BJ (cell line): Measurements from ENCODE around the gene IKZF3. TPM values are rescaled to one million over a fixed set of nuclear protein-coding genes. Genes with fewer than 3 reads are reported as not detected.
A peak's percentile ranks its signal among the peaks of the same experiment; 100 is the strongest.

Experiments used
- CTCF ChIA-PET: fragments of 350-600 bp; formaldehyde crosslinking; extraction: SDS; loops from one replicate; lab custom pipeline; 2021; ENCODE audit warnings: antibody characterized with exemption, inconsistent platforms; lab: Yijun Ruan, JAX
- POLR2A ChIA-PET: fragments of 300-600 bp; sonication (Branson Sonifier 250); formaldehyde crosslinking; extraction: SDS; loops from one replicate; lab custom pipeline; 2021; ENCODE audit warnings: antibody characterized with exemption; lab: Charles Lee
- DNase-seq: peaks from one replicate; pipeline ENCODE4 v3.0.0-alpha.2; 2011; ENCODE audit warnings: low read depth
- H3K27me3 ChIP-seq: 2 replicates; pipeline ENCODE4 v1.6.0; 2011; ENCODE audit warnings: low read length; ENCODE audit not compliant: control insufficient read depth, insufficient read depth
- H3K36me3 ChIP-seq: 2 replicates; pipeline ENCODE4 v1.5.1; 2011; ENCODE audit warnings: low read length; ENCODE audit not compliant: control insufficient read depth, insufficient read depth
- H3K4me3 ChIP-seq: 2 replicates; pipeline ENCODE4 v1.5.1; 2011; ENCODE audit warnings: low read depth, mild to moderate bottlenecking, control low read depth, low read length
- CTCF ChIP-seq: IDR thresholded peaks from 2 replicates; pipeline ENCODE4 v1.5.1; 2011; ENCODE audit warnings: low read depth, mild to moderate bottlenecking, control low read depth, inconsistent platforms, low read length, moderate library complexity; ENCODE audit not compliant: insufficient read depth
- polyA plus RNA-seq: library from polyadenylated mRNA; depleted of rRNA; stranded (reverse); fragments of >200 nt; gene quantifications from 2 replicates; pipeline ENCODE4 v1.2.3, GENCODE V29; 2011

The IKZF3 gene
- polyA plus RNA-seq, 1 experiment, result not detected

DNA sequence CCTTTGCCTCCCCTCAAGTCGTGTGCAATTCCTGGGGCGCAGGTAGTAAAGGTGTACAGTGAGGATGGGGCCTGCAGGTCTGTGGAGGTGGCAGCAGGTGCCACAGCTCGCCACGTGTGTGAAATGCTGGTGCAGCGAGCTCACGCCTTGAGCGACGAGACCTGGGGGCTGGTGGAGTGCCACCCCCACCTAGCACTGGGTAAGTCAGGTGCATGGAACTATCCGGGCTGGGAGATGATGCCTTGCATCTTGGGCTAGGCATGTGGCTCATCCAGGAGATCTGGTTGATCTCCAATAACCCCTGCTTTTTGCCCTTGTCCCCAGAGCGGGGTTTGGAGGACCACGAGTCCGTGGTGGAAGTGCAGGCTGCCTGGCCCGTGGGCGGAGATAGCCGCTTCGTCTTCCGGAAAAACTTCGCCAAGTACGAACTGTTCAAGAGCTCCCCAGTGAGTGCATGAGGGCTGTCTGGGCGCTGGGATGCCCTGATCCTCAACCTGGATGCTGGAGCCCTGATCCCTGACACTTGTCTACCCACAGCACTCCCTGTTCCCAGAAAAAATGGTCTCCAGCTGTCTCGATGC lies 121.2 kb downstream of the IKZF3 start:
- no peak overlapping the region for H3K4me3 ChIP-seq
- POLR2A ChIA-PET, result no interaction called here
- H3K36me3 ChIP-seq, result no peaks in the 10 kb centered on the region; the same call in 1 of the 2 replicates
- no peak for TF ChIP-seq CTCF
- CTCF ChIA-PET, result interaction anchor here (0.9 kb wide), 1 partner anchor 121 kb away, joined by 3 read pairs; no protein-coding TSS in a partner anchor
- H3K27me3 ChIP-seq, result no peaks in the 10 kb centered on the region
- DNase-seq, result no peak

- ChIA-PET POLR2A (no interaction called here), CTCF (no interaction called here)
- Histone ChIP-seq H3K27me3 (no peaks in the 10 kb centered on the region; the same call in 1 of the 2 replicates), H3K36me3 (no peaks in the 10 kb centered on the region; the same call in 1 of the 2 replicates), H3K4me3 (no peak overlapping the region)
- no peak for TF ChIP-seq CTCF
- no peak for DNase-seq
Measured at GRCh38 chr17:39742126-39742855, 121.8 kb downstream of the IKZF3 start.

DNA sequence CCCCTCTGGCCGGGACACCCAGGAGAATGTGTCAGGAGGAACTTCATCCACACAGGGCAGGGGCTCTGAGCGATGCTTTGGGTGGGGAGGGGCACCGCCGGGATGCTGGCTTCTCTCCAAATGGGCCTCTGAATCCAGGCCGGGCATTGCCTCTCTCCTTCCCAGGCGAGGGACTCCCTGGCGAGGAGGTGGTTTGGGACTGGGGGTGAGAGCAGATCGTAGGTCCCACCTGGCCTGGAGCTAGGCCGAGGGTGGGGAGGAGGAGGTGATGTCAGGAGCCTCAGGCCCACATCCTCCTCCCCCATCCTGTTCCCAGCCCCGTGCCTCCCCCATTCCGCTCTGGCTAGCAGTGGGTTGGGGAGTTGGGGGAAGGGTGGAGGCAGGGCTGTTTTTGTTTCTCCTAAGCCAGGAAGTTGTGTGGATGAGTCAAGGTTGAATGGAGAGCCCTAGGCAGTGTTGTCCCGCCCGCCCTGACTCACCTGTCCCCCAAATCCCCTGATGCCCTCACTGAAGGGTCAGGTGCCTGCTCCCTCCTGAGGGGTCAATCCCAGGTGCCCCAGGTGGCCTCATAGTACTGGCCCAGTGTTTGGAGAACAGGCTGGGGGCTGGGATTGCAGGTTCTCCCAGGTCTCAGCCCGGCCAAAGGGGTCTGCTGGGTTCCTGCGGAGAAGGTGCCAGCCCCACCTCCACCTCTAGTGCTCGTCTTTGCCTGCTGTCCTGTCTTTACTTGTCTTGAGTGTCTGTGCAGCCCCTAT lies 123.6 kb downstream of the IKZF3 start:
- POLR2A ChIA-PET, result no interaction called here
- no peak overlapping the region for H3K4me3 ChIP-seq
- DNase-seq, result no peak
- no peak for TF ChIP-seq CTCF
- CTCF ChIA-PET, result interaction anchor here (1.1 kb wide), 1 partner anchor 119 kb away, joined by 3 read pairs; no protein-coding TSS in a partner anchor
- H3K36me3 ChIP-seq, result no peaks in the 10 kb centered on the region; the same call in 1 of the 2 replicates
- no peaks in the 10 kb centered on the region; the same call in 1 of the 2 replicates for H3K27me3 ChIP-seq

- no peak overlapping the region for H3K4me3 ChIP-seq
- no peaks in the 10 kb centered on the region; the same call in 1 of the 2 replicates for H3K27me3 ChIP-seq
- ChIA-PET CTCF (interaction anchor here (1.0 to 1.2 kb wide), 3 partner anchors 9 to 118 kb away, joined by 3 to 5 read pairs (median 4); partner anchors contain the start of gene MIEN1), POLR2A (no interaction called here)
- DNase-seq, result no peak
- 0 out of 2 replicates have a peak, but pooled peaks have one; percentile 9 for TF ChIP-seq CTCF
- no peaks in the 10 kb centered on the region; the same call in 1 of the 2 replicates for H3K36me3 ChIP-seq
Measured at GRCh38 chr17:39739885-39740356, 124.2 kb downstream of the IKZF3 start.
